Brain microvascular endothelial cell (primary cell): Measurements from ENCODE around the gene P3H2.
A peak's percentile ranks its signal among the peaks of the same experiment; 100 is the strongest.

Experiments
- DNase-seq: peaks from one replicate; pipeline ENCODE4 v3.0.0-alpha.2; 2020
- H3K27ac ChIP-seq: fragments of 250-450 bp; sonication (Bioruptor Pico); 2 replicates; pipeline ENCODE4 v1.5.1; 2020; ENCODE audit warnings: mild to moderate bottlenecking, moderate library complexity
- H3K27me3 ChIP-seq: fragments of 250-450 bp; sonication (Bioruptor Pico); replicated peaks from 2 replicates; pipeline ENCODE4 v1.5.1; 2020; ENCODE audit warnings: mild to moderate bottlenecking
- H3K36me3 ChIP-seq: fragments of 250-450 bp; sonication (Bioruptor Pico); replicated peaks from 2 replicates; pipeline ENCODE4 v1.5.1; 2020; ENCODE audit warnings: mild to moderate bottlenecking
- H3K4me3 ChIP-seq: 2 replicates; pipeline ENCODE4 v1.5.1; 2011; ENCODE audit warnings: low read depth, mild to moderate bottlenecking, control low read depth, low read length, moderate library complexity
- in situ Hi-C: cut with HindIII; loops from 2 replicates; pipeline ENCODE4 v1.10.0; 2017; ENCODE audit warnings: low sequenced_read_pairs, low pct_ligation_motif_present
- TF ChIP-seq, protein P1 (sequence below): IDR thresholded peaks from 2 replicates; pipeline ENCODE4 v1.5.1; 2011; ENCODE audit warnings: low read depth, mild to moderate bottlenecking, moderate library complexity, low read length, control low read depth, inconsistent platforms; ENCODE audit errors: missing control alignments

P3H2 gene

GRCh38 chr3:190034446-190034845, 86.3 kb downstream of the P3H2 start:
- no peaks in the 10 kb centered on the region for H3K36me3 ChIP-seq
- H3K27ac ChIP-seq, result no peak overlapping the region
- TF ChIP-seq, protein P1, sequence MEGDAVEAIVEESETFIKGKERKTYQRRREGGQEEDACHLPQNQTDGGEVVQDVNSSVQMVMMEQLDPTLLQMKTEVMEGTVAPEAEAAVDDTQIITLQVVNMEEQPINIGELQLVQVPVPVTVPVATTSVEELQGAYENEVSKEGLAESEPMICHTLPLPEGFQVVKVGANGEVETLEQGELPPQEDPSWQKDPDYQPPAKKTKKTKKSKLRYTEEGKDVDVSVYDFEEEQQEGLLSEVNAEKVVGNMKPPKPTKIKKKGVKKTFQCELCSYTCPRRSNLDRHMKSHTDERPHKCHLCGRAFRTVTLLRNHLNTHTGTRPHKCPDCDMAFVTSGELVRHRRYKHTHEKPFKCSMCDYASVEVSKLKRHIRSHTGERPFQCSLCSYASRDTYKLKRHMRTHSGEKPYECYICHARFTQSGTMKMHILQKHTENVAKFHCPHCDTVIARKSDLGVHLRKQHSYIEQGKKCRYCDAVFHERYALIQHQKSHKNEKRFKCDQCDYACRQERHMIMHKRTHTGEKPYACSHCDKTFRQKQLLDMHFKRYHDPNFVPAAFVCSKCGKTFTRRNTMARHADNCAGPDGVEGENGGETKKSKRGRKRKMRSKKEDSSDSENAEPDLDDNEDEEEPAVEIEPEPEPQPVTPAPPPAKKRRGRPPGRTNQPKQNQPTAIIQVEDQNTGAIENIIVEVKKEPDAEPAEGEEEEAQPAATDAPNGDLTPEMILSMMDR, result no peak
- H3K27me3 ChIP-seq, result no peaks in the 10 kb centered on the region
- DNase-seq, result no peak
- in situ Hi-C loops, result no loop called here
- H3K4me3 ChIP-seq, result no peak overlapping the region

DNA sequence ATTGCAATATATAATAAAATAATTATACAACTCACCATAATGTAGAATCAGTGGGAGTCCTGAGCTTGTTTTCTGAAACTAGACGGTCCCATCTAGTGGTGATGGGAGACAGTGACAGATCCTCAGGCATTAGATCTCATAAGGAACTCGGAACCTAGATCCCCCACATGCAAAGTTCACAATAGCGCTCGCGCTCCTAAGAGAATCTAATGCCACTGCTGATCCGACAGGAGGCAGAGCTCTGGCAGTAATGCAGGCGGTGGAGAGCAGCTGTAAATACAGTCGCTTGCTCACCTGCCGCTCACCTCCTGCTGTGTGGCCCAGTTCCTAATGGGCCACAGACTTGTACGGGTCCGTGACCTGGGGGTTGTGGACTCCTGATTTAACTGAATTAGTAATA, 87.8 kb downstream of the P3H2 start:
- H3K27me3 ChIP-seq, result no peaks in the 10 kb centered on the region
- TF ChIP-seq, protein P1, result peak; percentile 21
- no peak overlapping the region for H3K4me3 ChIP-seq
- no peaks in the 10 kb centered on the region for H3K36me3 ChIP-seq
- no peak overlapping the region for H3K27ac ChIP-seq
- in situ Hi-C loops, result no loop called here
- DNase-seq, result no peak

DNA sequence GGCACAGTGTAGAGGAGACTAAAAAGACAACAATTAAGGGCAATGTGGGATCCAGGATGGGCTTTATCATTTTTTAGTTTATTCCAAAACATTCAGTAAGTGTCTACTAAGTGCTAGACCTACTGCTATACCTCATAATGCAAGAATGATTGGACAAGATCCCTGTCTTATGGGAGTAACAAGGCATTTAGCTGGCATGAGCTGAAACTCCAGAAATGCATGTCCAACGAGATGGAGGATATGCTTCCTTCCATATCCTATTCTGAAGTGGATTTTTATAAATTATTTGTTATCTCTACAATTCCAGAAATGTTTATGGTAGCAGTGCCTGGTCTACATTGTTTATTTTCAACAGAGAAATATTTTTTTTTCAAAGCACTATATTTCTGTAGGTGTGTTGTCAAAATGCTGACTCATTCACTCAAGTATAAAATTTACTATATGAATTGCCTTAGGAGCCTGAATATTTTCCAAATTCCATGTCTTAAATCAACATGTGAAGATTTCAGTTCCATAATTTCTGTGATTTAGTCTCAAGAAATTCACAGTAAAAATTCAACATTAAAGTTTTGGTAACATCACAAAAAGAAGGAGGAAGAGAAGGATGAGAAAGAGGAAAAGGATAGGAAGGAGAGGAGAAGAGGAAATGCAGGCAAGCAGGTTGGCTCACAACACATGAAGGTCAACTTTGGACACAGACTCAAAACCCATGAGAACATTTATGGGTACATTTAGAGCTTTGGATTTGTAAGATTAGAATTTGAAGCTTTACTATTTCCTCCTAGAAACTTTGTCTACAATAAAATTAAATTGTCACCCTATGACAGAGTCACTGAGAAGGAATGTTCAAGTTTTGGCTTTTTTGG, 88.6 kb downstream of the P3H2 start:
- no peak overlapping the region for H3K4me3 ChIP-seq
- H3K27me3 ChIP-seq, result no peaks in the 10 kb centered on the region
- H3K36me3 ChIP-seq, result no peaks in the 10 kb centered on the region
- peak overlapping the region; percentile 34 for H3K27ac ChIP-seq
- TF ChIP-seq, protein P1, result no peak
- DNase-seq, result no peak
- in situ Hi-C loops, result no loop called here

GRCh38 chr3:190027116-190027515, 93.6 kb downstream of the P3H2 start:
- Histone ChIP-seq H3K27ac (no peak overlapping the region), H3K4me3 (no peak overlapping the region), H3K36me3 (no peaks in the 10 kb centered on the region), H3K27me3 (no peaks in the 10 kb centered on the region)
- no peak for DNase-seq
- TF ChIP-seq, protein P1, result no peak
- in situ Hi-C loops, result no loop called here

- in situ Hi-C loops, result no loop called here
- no peaks in the 10 kb centered on the region for H3K27me3 ChIP-seq
- H3K36me3 ChIP-seq, result no peaks in the 10 kb centered on the region
- TF ChIP-seq, protein P1, result no peak
- DNase-seq, result no peak
- H3K27ac ChIP-seq, result no peak overlapping the region
- no peak overlapping the region for H3K4me3 ChIP-seq
These were observed 94.5 kb downstream of the P3H2 start for GRCh38 chr3:190026154-190026553.
